Endothelial cell of umbilical vein (primary cell): ENCODE results near the gene DNAH11. TPM values are rescaled to one million over a fixed set of nuclear protein-coding genes. Genes with fewer than 3 reads are reported as not detected.

ENCODE experiments used
- BruUV-seq: library from RNA; stranded (reverse); fragments of 400-500 nt; replicated peaks from 2 replicates; lab custom pipeline; 2021; lab: Mats Ljungman, UMichigan
- CTCF ChIA-PET: fragments of 300-600, 350-600 bp; sonication (Branson Sonifier 250); formaldehyde crosslinking; loops from one replicate; lab custom pipeline; 2021; ENCODE audit warnings: antibody characterized with exemption, inconsistent platforms; lab: Charles Lee
- POLR2A ChIA-PET: fragments of 300-600, 350-600 bp; sonication (Branson Sonifier 250); formaldehyde crosslinking; loops from one replicate; lab custom pipeline; 2021; ENCODE audit warnings: antibody characterized with exemption, inconsistent platforms; lab: Charles Lee
- DNase-seq: peaks from one replicate; pipeline ENCODE4 v3.0.0-alpha.2; 2011; ENCODE audit warnings: low read depth, low spot score
- FAIRE-seq: peaks from 2 replicates; lab custom pipeline; 2011; peaks lifted over from hg19 to GRCh38; lab: Jason Lieb, UNC
- H2AFZ ChIP-seq: 2 replicates; pipeline ENCODE4 v1.6.0; 2012; ENCODE audit warnings: low read depth, low read length, control low read depth, inconsistent platforms
- H3K27ac ChIP-seq: 2 replicates; pipeline ENCODE4 v1.5.1; 2011; ENCODE audit warnings: low read depth, mild to moderate bottlenecking, control low read depth, low read length, moderate library complexity; ENCODE audit not compliant: insufficient read depth
- H3K27me3 ChIP-seq, 2 experiments: 2 replicates each; pipeline versions ENCODE4 v1.6.0 to v1.6.1; 2011; ENCODE audit warnings: low read length in 2 of 2, mixed read lengths in 1 of 2; ENCODE audit not compliant: control insufficient read depth in 2 of 2, insufficient read depth in 2 of 2
- H3K36me3 ChIP-seq, 2 experiments: 2 replicates in 1 of 2; 3 replicates in 1 of 2; pipeline ENCODE4 v1.5.1; 2011; ENCODE audit warnings: low read length in 2 of 2, mild to moderate bottlenecking in 1 of 2, moderate library complexity in 1 of 2; ENCODE audit not compliant: control insufficient read depth in 2 of 2, insufficient read depth in 2 of 2; ENCODE audit errors: extremely low read depth in 1 of 2
- H3K4me1 ChIP-seq: 3 replicates; pipeline ENCODE4 v1.5.1; 2011; ENCODE audit warnings: mild to moderate bottlenecking, low read length; ENCODE audit not compliant: control insufficient read depth, insufficient read depth; ENCODE audit errors: extremely low read depth
- H3K4me2 ChIP-seq: 2 replicates; pipeline ENCODE4 v1.6.1; 2011; ENCODE audit warnings: low read length, control low read depth, mixed read lengths; ENCODE audit not compliant: insufficient read depth
- H3K4me3 ChIP-seq, 3 experiments: fragments of 200-600 bp in 1 of 3; sonication (generic), shearing (Covaris generic) in 1 of 3; replicated peaks in 1 of 3; 2 replicates each; pipeline ENCODE4 v1.5.1; 2011 to 2016; ENCODE audit warnings: control low read depth in 3 of 3, low read length in 3 of 3, mild to moderate bottlenecking in 2 of 3, inconsistent platforms in 1 of 3, low read depth in 1 of 3, moderate library complexity in 1 of 3; ENCODE audit not compliant: insufficient read depth in 1 of 3
- H3K79me2 ChIP-seq: 2 replicates; pipeline ENCODE4 v1.6.0; 2012; ENCODE audit warnings: low read length, inconsistent platforms; ENCODE audit not compliant: control insufficient read depth, insufficient read depth
- H3K9ac ChIP-seq: replicated peaks from 2 replicates; pipeline ENCODE3; 2011; ENCODE audit warnings: low read length, control low read depth; ENCODE audit not compliant: insufficient read depth; ENCODE audit errors: extremely low read depth
- H3K9me1 ChIP-seq: replicated peaks from 3 replicates; pipeline ENCODE4 v1.6.0; 2011; ENCODE audit warnings: mild to moderate bottlenecking, low read length; ENCODE audit not compliant: control insufficient read depth, insufficient read depth; ENCODE audit errors: extremely low read depth
- H3K9me3 ChIP-seq: replicated peaks from 2 replicates; pipeline ENCODE4 v1.5.1; 2012; ENCODE audit warnings: low read length, inconsistent platforms; ENCODE audit not compliant: control insufficient read depth, insufficient read depth
- H4K20me1 ChIP-seq: replicated peaks from 2 replicates; pipeline ENCODE3; 2011; ENCODE audit warnings: mild to moderate bottlenecking, low read length; ENCODE audit not compliant: control insufficient read depth, insufficient read depth; ENCODE audit errors: extremely low read depth
- FOS ChIP-seq: IDR thresholded peaks from 2 replicates; pipeline ENCODE4 v1.6.1; 2011; ENCODE audit warnings: mild to moderate bottlenecking, low read length, moderate library complexity, borderline replicate concordance; ENCODE audit not compliant: insufficient read depth
- GATA2 ChIP-seq: IDR thresholded peaks from 2 replicates; pipeline ENCODE4 v1.7.0; 2011; ENCODE audit warnings: low read depth, mild to moderate bottlenecking, moderate library complexity, mixed read lengths, low read length; ENCODE audit not compliant: insufficient read length, insufficient read depth
- JUN ChIP-seq: IDR thresholded peaks from 2 replicates; pipeline ENCODE4 v1.6.1; 2011; ENCODE audit warnings: borderline replicate concordance, low read depth; ENCODE audit not compliant: insufficient read length, insufficient read depth
- MYC ChIP-seq: IDR thresholded peaks from one replicate; pipeline ENCODE4 v1.6.1; 2011; ENCODE audit warnings: mild to moderate bottlenecking, low read depth, low read length
- POLR2A ChIP-seq: IDR thresholded peaks from 2 replicates; pipeline ENCODE4 v1.6.1; 2012; ENCODE audit warnings: low read depth, mild to moderate bottlenecking, control low read depth, low read length
- POLR2AphosphoS5 ChIP-seq: IDR thresholded peaks from 2 replicates; pipeline ENCODE4 v1.6.1; 2012; ENCODE audit warnings: low read depth, mild to moderate bottlenecking, control low read depth, low read length, moderate library complexity; ENCODE audit not compliant: insufficient read depth
- dilution Hi-C: fragments of 300-500 bp; cut with MboI; formaldehyde crosslinking; loops from one replicate; pipeline ENCODE4 v1.15.0; 2019; ENCODE audit warnings: low sequenced_read_pairs; ENCODE audit not compliant: extremely low pct_ligation_motif_present
- intact Hi-C: fragments of 100-400 bp; cut with micrococcal nuclease; formaldehyde crosslinking; loops from one replicate; pipeline ENCODE4 v1.10.0; 2022
- polyA plus RNA-seq, 4 experiments: library from polyadenylated mRNA; depleted of rRNA in 3 of 4; stranded (reverse) in 3 of 4; unstranded in 1 of 4; fragments of >200 nt; gene quantifications; 2 replicates each; pipeline versions ENCODE4 v1.2.1 to v1.2.3, GENCODE V29; 2011 to 2012; ENCODE audit warnings: missing spikeins in 1 of 4
- total RNA-seq: library from RNA; stranded (reverse); gene quantifications from 2 replicates; pipeline ENCODE4 v1.2.3, GENCODE V29; 2021
- TF ChIP-seq, protein P1 (sequence below): IDR thresholded peaks from 2 replicates; pipeline ENCODE4 v1.6.1; 2011; ENCODE audit not compliant: insufficient read depth, insufficient read length
- TF ChIP-seq, protein P2 (sequence below), 2 donors: IDR thresholded peaks; 1 replicate in 1 of 2; 2 replicates in 1 of 2; pipeline ENCODE4 v1.5.1; 2011; ENCODE audit warnings: low read length in 2 of 2, mild to moderate bottlenecking in 2 of 2, moderate library complexity in 2 of 2, control low read depth in 1 of 2, inconsistent platforms in 1 of 2, low read depth in 1 of 2; ENCODE audit not compliant: insufficient read depth in 1 of 2; ENCODE audit errors: extremely low read depth in 1 of 2

The DNAH11 gene
- total and polyA plus RNA-seq, 2 donors (not counting 3 experiments of a cell fraction or from before 2014, with no cell fraction given), result 0.69 to 0.91 TPM

DNA sequence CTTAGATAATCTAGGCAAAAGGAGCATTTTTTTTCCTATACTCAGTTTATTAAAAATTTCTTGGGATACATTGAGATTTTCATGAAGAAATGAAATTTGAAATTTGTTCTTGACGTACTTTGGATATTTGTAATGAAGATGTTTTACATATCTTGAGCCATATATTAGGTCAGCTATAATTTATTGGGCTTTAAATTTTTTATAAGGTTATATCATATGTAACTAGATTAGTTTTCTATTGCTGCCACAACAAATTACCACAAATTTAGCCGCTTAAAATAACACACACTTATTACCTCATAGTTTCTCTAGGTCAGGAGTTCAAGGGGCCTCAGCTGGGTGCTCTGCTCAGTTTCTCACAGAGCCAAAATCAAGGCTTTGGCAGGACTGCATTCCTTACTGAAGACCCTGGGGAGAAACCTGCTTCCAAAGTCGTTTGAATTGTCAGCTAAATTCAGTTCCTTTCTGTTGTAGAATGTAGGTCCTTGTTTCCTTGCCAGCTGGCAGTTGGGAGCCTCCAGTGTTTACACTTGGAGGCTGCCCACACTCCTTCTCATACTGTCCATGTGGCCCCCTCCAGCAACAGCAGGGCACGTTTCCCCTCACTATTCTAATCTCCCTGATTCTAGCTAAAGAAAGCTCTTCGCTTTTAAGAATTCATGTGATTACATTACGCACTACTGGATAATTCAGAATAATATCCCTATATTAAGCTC is 42.6 kb upstream of the DNAH11 start:
- DNase-seq (no peak), FAIRE-seq (no peak)
- ChIA-PET POLR2A (interaction anchor here (0.8 kb wide), 1 partner anchor 66 kb away, joined by 3 read pairs; no protein-coding TSS in a partner anchor), CTCF (interaction anchor here (1.4 to 2.3 kb wide), 5 partner anchors 181 to 267 kb away, joined by 3 to 9 read pairs (median 5); no protein-coding TSS in a partner anchor)
- TF ChIP-seq GATA2, result no peak
- no peak for TF ChIP-seq POLR2A
- TF ChIP-seq FOS, result no peak
- TF ChIP-seq, protein P1, sequence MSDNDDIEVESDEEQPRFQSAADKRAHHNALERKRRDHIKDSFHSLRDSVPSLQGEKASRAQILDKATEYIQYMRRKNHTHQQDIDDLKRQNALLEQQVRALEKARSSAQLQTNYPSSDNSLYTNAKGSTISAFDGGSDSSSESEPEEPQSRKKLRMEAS, result no peak
- TF ChIP-seq, protein P2, sequence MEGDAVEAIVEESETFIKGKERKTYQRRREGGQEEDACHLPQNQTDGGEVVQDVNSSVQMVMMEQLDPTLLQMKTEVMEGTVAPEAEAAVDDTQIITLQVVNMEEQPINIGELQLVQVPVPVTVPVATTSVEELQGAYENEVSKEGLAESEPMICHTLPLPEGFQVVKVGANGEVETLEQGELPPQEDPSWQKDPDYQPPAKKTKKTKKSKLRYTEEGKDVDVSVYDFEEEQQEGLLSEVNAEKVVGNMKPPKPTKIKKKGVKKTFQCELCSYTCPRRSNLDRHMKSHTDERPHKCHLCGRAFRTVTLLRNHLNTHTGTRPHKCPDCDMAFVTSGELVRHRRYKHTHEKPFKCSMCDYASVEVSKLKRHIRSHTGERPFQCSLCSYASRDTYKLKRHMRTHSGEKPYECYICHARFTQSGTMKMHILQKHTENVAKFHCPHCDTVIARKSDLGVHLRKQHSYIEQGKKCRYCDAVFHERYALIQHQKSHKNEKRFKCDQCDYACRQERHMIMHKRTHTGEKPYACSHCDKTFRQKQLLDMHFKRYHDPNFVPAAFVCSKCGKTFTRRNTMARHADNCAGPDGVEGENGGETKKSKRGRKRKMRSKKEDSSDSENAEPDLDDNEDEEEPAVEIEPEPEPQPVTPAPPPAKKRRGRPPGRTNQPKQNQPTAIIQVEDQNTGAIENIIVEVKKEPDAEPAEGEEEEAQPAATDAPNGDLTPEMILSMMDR (IDR thresholded peaks at IDR 0.05; ENCODE audit: extremely low read depth in 1 of 2, insufficient read depth in 1 of 2, low read depth in 1 of 2, low read length in 2 of 2), result no peak
- no peak for TF ChIP-seq POLR2AphosphoS5
- TF ChIP-seq MYC, result no peak
- TF ChIP-seq JUN, result no peak
- Histone ChIP-seq H3K9me3 (no peaks in the 10 kb centered on the region), H3K4me1 (no peaks in the 10 kb centered on the region), H3K9me1 (no peaks in the 10 kb centered on the region), H3K9ac (no peak overlapping the region), H3K27ac (no peak overlapping the region), H3K27me3 (no peaks in the 10 kb centered on the region), H3K36me3 (no peaks in the 10 kb centered on the region), H3K4me3 (no peak overlapping the region), H4K20me1 (no peaks in the 10 kb centered on the region), H3K4me2 (no peak overlapping the region), H3K79me2 (no peaks in the 10 kb centered on the region), H2AFZ (no peak overlapping the region)
- intact Hi-C loops (no loop called here), dilution Hi-C loops (no loop called here)
- no TSS peak for BruUV-seq
